HG03565 (cell line): ENCODE results near the gene VPS11.
"Not testable (repeated sequence)": the region's sequence is repeated elsewhere in the genome, so short reads cannot be mapped to it uniquely, and the experiment has no call there.

Experiments
- ATAC-seq: cut with Tn5 transposase; IDR thresholded peaks from one replicate; pipeline ENCODE4 v1.9.1; 2021; ENCODE audit warnings: mild to moderate bottlenecking, moderate library complexity; ENCODE audit not compliant: unreplicated experiment

The VPS11 gene

GRCh38 chr11:119100994-119101758 is 33.6 kb downstream of the VPS11 start:
- peak; percentile 3 for ATAC-seq

- ATAC-seq: peak; percentile 72
Observed at GRCh38 chr11:119101759-119102423, 34.3 kb downstream of the VPS11 start, which contains the start of gene DPAGT1. Gene DPAGT1 (minus strand): TSS chr11:119101853. CDS start chr11:119101655, 198 bp downstream.

GRCh38 chr11:119103161-119103664 is 35.6 kb downstream of the VPS11 start:
- ATAC-seq: not testable (repeated sequence)

- ATAC-seq: no peak
Observed at GRCh38 chr11:119103793-119104192, 36.2 kb downstream of the VPS11 start.

- ATAC-seq: peak; percentile 46
Observed at GRCh38 chr11:119106564-119107537, 39.2 kb downstream of the VPS11 start, which contains the start of gene C2CD2L. Gene C2CD2L (plus strand): TSS chr11:119107344. CDS start chr11:119107742, 398 bp downstream.

- ATAC-seq: peak; percentile 16
Observed at GRCh38 chr11:119107538-119108145, 40.0 kb downstream of the VPS11 start.

GRCh38 chr11:119108146-119108856 is 40.7 kb downstream of the VPS11 start:
- ATAC-seq: no peak

GRCh38 chr11:119108857-119109221 is 41.2 kb downstream of the VPS11 start:
- ATAC-seq: no peak

- no peak for ATAC-seq
Observed at GRCh38 chr11:119109843-119110242, 42.2 kb downstream of the VPS11 start.

- no peak for ATAC-seq
Observed at GRCh38 chr11:119110439-119110838, 42.8 kb downstream of the VPS11 start.

- no peak for ATAC-seq
Observed at GRCh38 chr11:119111361-119111925, 43.8 kb downstream of the VPS11 start.

GRCh38 chr11:119112314-119113020 is 44.8 kb downstream of the VPS11 start:
- no peak for ATAC-seq

GRCh38 chr11:119113716-119114115 is 46.1 kb downstream of the VPS11 start:
- ATAC-seq: no peak

GRCh38 chr11:119114351-119114750 is 46.7 kb downstream of the VPS11 start:
- no peak for ATAC-seq

- ATAC-seq: no peak
Observed at GRCh38 chr11:119115484-119116234, 48.0 kb downstream of the VPS11 start.

GRCh38 chr11:119116235-119116594 is 48.6 kb downstream of the VPS11 start:
- no peak for ATAC-seq

GRCh38 chr11:119116601-119117000 is 49.0 kb downstream of the VPS11 start:
- ATAC-seq: no peak
